GM06990 (cell line): ENCODE data around the gene SYT11.
A peak's percentile ranks its signal among the peaks of the same experiment; 100 is the strongest.

ENCODE experiments used
- DNase-seq: peaks from one replicate; pipeline ENCODE4 v3.0.0-alpha.2; 2011; ENCODE audit not compliant: insufficient read length; ENCODE audit errors: extremely low read depth
- H3K27me3 ChIP-seq: replicated peaks from 2 replicates; pipeline ENCODE4 v1.6.0; 2011; ENCODE audit warnings: low read length; ENCODE audit not compliant: control insufficient read depth, insufficient read depth
- H3K36me3 ChIP-seq: 2 replicates; pipeline ENCODE4 v1.5.1; 2011; ENCODE audit warnings: low read length; ENCODE audit not compliant: control insufficient read depth, insufficient read depth
- H3K4me3 ChIP-seq: replicated peaks from 2 replicates; pipeline ENCODE4 v1.5.1; 2011; ENCODE audit warnings: low read depth, mild to moderate bottlenecking, control low read depth, low read length
- TF ChIP-seq, protein P1 (sequence below): IDR thresholded peaks from 2 replicates; pipeline ENCODE4 v1.5.1; 2011; ENCODE audit warnings: low read length, control low read depth, mild to moderate bottlenecking, inconsistent platforms; ENCODE audit not compliant: insufficient read depth, poor library complexity, severe bottlenecking

SYT11 gene, protein sequence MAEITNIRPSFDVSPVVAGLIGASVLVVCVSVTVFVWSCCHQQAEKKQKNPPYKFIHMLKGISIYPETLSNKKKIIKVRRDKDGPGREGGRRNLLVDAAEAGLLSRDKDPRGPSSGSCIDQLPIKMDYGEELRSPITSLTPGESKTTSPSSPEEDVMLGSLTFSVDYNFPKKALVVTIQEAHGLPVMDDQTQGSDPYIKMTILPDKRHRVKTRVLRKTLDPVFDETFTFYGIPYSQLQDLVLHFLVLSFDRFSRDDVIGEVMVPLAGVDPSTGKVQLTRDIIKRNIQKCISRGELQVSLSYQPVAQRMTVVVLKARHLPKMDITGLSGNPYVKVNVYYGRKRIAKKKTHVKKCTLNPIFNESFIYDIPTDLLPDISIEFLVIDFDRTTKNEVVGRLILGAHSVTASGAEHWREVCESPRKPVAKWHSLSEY

DNA sequence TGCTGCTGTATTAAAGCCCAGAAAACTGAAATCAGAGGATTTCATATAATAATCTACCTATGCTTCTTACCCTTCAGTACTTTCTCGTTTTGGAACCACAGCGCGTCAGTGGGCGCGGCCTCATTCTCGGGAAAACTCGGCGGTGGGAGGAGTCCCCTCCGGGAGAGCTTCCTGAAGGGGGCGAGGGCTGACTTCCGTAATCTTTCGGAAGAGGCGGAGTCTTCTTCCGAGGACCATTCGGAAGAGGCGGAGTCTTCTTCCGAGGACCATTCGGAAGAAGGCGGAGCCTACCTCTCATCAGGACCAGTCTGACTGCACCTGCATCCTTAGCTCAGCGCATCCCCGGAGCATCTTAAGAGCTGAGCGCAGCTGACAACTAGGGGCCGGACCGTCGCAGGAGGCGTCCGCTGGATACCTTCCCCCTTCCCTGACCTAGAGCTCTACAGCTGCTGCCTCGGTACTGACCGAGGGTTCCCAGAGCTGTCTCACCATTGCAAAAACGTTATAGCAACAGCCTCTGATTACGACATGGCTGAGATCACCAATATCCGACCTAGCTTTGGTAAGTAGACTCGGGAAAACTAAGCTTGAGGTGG is at the start of gene SYT11:
SYT11 (plus strand) TSS at position 334 of the 596 bp plus-strand sequence; CDS start at position 529, 195 bp downstream.
- Histone ChIP-seq H3K4me3 (peak within 1 kb of the TSS; percentile 73), H3K27me3 (no peaks in the 10 kb centered on the region), H3K36me3 (peaks cover 4% of the 10 kb centered on the region)
- TF ChIP-seq, protein P1, sequence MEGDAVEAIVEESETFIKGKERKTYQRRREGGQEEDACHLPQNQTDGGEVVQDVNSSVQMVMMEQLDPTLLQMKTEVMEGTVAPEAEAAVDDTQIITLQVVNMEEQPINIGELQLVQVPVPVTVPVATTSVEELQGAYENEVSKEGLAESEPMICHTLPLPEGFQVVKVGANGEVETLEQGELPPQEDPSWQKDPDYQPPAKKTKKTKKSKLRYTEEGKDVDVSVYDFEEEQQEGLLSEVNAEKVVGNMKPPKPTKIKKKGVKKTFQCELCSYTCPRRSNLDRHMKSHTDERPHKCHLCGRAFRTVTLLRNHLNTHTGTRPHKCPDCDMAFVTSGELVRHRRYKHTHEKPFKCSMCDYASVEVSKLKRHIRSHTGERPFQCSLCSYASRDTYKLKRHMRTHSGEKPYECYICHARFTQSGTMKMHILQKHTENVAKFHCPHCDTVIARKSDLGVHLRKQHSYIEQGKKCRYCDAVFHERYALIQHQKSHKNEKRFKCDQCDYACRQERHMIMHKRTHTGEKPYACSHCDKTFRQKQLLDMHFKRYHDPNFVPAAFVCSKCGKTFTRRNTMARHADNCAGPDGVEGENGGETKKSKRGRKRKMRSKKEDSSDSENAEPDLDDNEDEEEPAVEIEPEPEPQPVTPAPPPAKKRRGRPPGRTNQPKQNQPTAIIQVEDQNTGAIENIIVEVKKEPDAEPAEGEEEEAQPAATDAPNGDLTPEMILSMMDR, result no peak
- peak; percentile 92 for DNase-seq

DNA sequence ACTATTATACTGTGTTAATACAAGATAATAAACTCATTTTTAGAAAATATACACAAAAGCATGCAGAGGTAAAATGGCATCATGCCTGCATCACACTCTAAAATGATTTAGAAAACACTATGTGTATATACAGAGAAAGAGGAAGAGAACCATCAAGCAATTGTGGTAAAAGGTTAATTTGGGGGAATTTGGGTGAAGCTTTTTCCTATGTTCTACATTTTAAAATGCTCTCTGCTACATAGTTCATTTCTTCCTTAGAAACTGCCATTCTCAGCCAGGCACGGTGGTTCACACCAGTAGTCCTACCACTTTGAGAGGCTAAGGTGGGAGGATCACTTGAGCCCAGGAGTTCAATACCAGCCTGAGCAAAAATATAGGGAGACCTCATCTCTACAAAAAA is 46.5 kb upstream of the SYT11 start:
- no peak for DNase-seq
- Histone ChIP-seq H3K27me3 (no peaks in the 10 kb centered on the region), H3K36me3 (peaks cover 9% of the 10 kb centered on the region), H3K4me3 (no peak overlapping the region)
- TF ChIP-seq, protein P1, result no peak

DNA sequence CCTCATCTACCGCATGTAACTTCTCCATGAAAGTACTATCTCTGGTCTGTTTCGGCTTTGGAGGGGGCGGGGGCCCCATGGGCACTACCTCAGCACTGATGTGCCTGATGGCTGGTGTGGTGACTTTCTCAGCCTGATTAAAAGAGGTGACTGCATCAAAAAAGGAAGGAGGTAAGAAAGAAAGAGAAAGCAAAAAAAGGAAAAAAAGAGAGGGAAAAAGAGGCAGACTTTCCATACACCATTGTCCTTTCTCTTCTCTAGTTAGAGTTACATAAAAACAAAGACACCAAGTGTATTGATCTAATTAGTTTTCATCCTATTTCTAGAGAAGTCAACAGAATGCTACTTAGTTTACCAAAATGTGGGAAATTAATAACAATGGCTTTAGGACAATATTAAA is 45.7 kb upstream of the SYT11 start:
- Histone ChIP-seq H3K4me3 (no peak overlapping the region), H3K27me3 (no peaks in the 10 kb centered on the region), H3K36me3 (peaks cover 9% of the 10 kb centered on the region)
- TF ChIP-seq, protein P1, result no peak
- no peak for DNase-seq

DNA sequence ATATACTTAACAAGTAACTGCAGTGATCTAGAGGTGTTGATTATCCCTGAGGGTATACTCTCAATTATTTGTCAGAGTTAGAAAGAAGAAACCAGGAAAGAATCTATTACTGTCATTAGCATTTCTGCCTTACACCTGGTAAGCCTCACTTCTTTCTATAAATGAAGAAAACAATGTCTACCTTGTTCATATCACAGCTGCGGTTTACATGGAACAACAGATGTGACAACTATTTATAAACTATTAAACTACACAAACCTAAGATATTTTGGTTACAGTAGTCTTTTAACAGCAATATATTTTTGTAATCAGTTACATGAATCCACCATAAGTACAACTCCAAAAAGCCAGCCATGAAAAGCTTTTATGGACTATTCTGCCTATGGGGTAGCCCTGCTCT is 43.0 kb upstream of the SYT11 start:
- TF ChIP-seq, protein P1, result no peak
- H3K4me3 ChIP-seq, result no peak overlapping the region
- peaks cover 13% of the 10 kb centered on the region for H3K36me3 ChIP-seq
- no peaks in the 10 kb centered on the region for H3K27me3 ChIP-seq
- no peak for DNase-seq

DNA sequence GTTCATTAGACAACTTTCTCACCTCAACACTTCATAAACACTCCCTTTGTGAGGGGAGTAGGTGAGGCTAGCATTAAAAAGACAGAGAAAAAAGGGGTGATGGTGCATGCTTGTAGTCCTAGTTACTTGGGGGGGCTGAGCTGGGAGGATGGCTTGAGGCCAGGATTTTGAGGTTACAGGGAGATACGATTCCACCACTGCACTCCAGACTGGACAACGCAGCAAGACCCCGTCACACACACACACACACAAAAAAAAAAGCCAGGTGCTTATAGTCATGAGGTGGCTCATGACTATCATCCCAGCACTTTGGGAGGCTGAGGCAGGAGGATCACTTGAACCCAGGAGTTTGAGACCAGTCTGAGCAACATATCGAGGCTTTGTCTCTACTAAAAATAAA is 31.9 kb upstream of the SYT11 start:
- Histone ChIP-seq H3K4me3 (no peak overlapping the region), H3K27me3 (no peaks in the 10 kb centered on the region), H3K36me3 (no peaks in the 10 kb centered on the region; the same call in 1 of the 2 replicates)
- TF ChIP-seq, protein P1, result no peak
- DNase-seq, result no peak
